Forelimb muscle (tissue), 1 donor: Measurements from ENCODE around the gene PRR18. TPM values are rescaled to one million over a fixed set of nuclear protein-coding genes. Genes with fewer than 3 reads are reported as not detected.

ENCODE experiments used
- DNase-seq: peaks from one replicate; pipeline ENCODE4 v3.0.0-alpha.2; 2013; ENCODE audit warnings: low read depth
- polyA plus RNA-seq: library from polyadenylated mRNA; unstranded; fragments of 120-200 nt; gene quantifications from one replicate; pipeline ENCODE4 v1.2.1, GENCODE V29; 2013; ENCODE audit not compliant: insufficient read length

The PRR18 gene
- polyA plus RNA-seq, 1 donor: 1.1 TPM

GRCh38 chr6:166333172-166333995 is 25.2 kb upstream of the PRR18 start:
- DNase-seq: no peak

- no peak for DNase-seq
Observed at GRCh38 chr6:166331503-166332415, 23.6 kb upstream of the PRR18 start.

DNA sequence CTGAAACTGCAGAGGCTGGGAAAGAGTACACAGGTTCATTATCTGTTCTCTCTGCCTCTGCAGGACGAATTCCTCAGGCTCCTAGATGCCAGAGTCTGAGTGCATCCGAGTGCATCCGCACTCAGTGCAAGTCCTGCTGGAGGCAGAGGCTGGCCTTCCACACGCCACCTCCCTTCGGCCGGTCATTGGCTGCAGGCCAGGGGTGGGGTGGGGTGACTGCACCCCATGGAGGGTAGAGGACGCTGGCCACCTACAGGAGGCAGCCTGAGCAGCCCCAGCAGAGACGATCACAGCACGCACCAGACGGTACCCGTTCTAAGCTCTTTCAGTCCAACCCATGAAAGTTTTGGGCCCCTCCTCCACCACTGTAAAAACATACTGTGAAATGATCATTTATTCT is 22.4 kb upstream of the PRR18 start:
- no peak for DNase-seq

- DNase-seq: no peak
Observed at GRCh38 chr6:166325383-166326042, 17.3 kb upstream of the PRR18 start.

GRCh38 chr6:166323395-166323794 is 15.2 kb upstream of the PRR18 start:
- no peak for DNase-seq

GRCh38 chr6:166318649-166319600 is 10.7 kb upstream of the PRR18 start:
- DNase-seq: no peak

GRCh38 chr6:166318227-166318626 is 10.0 kb upstream of the PRR18 start:
- DNase-seq: no peak

DNA sequence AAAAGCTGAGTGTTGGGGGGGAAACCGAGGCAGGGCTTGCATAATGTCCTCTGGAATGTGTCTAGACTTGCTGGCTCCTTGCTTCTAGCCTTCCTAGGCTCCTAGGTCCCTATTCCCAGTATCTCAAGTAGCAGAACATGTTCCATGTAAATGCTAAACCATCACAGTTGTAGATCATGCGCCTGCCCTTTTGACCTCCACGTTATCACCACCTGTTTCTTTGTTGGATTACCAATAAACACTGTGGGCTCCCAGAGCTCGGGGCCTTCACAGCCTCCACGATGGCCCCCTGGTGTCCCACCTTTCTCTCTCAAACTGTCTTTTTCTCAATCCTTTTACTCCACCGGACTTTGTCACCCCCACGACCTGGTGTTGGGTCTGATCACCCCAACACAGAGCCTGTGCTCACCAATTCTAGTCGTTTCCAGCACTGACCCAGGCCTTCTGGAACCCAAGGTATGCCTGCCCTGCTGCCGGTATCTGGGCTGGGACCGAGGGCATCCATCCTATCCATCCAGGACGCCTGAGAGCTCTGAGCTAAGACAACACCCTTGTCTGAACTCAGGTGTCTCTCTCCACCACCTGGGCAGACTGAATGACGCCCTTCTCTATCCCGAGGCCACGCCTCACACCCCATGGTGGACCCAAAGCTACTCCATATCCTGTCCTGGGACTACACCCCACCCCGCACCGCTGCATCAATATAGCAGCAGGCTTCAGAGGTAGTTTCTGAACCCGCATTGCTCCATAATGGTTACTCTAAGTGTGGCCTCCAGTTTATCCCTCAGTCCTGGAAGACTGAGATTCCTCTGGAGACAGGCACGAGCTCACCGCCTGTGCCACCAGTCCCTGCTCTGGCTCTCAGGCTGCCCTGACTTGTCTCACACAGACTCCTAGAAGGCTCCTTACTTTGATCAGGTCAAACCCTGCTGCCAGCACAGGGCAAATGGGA is 9.3 kb upstream of the PRR18 start:
- DNase-seq: no peak

DNA sequence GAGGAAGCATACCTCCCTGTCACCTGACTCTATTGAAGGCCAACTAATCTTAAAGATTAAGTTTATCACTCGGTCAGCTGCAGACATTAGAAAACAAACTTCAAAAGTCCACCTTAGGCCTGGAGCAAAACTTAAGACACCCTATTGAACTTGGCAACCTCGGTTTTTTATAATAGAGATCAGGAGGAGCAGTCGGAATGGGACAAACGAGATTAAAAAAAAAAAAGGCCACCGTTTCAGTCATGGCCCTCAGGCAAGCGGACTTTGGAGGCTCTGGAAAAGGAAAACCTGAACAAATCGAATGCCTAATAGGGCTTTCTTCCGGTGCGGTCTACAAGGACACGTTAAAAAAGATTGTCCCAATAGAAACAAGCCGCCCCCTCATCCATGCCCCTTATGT is 7.2 kb upstream of the PRR18 start:
- DNase-seq: no peak

GRCh38 chr6:166314454-166314853 is 6.3 kb upstream of the PRR18 start:
- no peak for DNase-seq

DNA sequence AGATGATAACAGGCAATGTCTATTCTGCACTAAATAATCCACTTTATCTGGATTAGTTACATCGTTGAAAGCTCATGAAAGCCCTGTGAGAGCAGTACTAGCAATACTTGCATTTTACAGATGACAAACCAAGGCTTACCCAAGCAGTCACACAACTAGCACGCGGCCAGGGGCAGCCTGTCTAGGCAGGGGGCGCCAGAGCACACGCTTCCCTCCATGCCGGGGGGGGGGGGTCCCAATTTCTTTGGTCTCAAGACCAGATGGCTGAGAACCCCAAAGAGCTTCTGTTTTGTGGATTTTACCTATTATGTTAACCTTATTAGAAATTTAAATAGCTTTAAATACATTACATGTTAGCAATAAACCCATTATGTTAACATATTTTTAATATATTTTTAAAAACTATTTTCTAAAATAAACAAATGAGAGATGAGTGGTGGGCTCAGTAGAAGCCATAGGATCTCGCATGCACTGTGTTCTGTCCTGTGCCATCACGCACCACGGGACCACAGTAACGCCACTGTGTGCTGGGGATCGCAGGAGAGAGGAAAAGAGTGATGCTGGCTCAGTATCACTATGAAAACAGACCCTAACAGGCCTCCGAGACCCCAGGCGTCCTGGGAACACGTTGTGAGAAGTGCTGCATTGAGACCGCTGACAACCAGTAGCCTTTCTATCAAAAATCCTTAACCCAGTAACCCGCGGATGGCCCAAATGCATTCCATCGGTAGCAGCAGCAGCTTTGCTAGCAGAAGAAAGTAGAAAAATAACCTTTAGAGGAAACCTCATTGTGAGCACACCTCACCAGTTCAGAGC is 5.3 kb upstream of the PRR18 start:
- DNase-seq: no peak

DNA sequence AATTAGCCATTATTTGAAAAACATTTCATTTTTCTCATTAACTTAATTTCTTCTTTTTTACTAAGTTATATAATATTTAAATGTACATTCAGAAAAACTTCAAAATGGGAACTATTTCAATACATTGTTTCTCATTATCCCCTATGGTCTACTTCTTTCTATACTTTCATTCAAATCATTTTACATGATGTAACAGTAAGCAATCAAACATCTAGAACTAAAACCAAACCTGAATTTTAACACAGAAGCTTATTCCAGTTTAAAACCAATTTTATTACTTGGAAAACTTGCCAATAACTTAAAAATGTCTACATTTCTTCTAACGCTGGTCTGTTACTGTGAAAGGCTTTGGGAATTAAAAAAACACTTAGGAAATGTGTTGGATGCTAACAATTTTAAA is 4.6 kb upstream of the PRR18 start:
- DNase-seq: no peak

DNA sequence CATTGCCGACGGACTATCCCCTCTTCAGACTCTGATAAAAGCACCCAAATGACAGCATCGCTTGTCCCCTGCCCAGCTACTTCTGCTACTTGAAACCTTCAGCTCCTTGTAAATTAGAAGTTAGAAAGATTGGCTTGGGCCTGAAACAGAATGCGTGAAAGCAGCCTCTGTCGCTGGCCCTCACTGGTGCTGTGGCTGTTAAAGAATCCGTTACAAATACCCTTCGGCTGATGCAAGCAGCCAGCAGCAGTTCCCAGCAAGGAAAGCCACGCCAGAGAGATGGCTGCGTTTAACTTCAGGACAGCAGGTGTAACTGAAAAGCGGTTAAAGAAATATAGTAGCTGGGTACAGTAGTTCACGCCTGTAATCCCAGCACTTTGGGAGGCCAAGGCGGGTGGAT is 2.4 kb upstream of the PRR18 start:
- no peak for DNase-seq

GRCh38 chr6:166309977-166310376 is 1.8 kb upstream of the PRR18 start:
- no peak for DNase-seq

GRCh38 chr6:166308769-166309589 is 787 bp upstream of the PRR18 start:
- DNase-seq: no peak

- DNase-seq: no peak
Observed at GRCh38 chr6:166307082-166308032, 835 bp downstream of the PRR18 start.
